Measurements from ENCODE around the gene PDE4A.

- TF ChIP-seq CEBPB (IDR thresholded peaks at IDR 0.05) (no peak), NFIC (IDR thresholded peaks at IDR 0.05) (no peak), EGR1 (IDR thresholded peaks at IDR 0.05) (no peak), TAF1 (IDR thresholded peaks at IDR 0.05; ENCODE audit: low read depth) (no peak), REST (IDR thresholded peaks at IDR 0.05; ENCODE audit: low read depth) (no peak), RAD21 (IDR thresholded peaks at IDR 0.05; ENCODE audit: low read depth) (no peak), EP300 (IDR thresholded peaks at IDR 0.05; ENCODE audit: borderline replicate concordance) (no peak)
Observed at GRCh38 chr19:10419200-10419645, 1.1 kb upstream of the PDE4A start.
